ENCODE data around the gene AKAP13. TPM values are rescaled to one million over a fixed set of nuclear protein-coding genes. Genes with fewer than 3 reads are reported as not detected.

The AKAP13 gene
- polyA plus RNA-seq, 1 experiment: 13.6 TPM

DNA sequence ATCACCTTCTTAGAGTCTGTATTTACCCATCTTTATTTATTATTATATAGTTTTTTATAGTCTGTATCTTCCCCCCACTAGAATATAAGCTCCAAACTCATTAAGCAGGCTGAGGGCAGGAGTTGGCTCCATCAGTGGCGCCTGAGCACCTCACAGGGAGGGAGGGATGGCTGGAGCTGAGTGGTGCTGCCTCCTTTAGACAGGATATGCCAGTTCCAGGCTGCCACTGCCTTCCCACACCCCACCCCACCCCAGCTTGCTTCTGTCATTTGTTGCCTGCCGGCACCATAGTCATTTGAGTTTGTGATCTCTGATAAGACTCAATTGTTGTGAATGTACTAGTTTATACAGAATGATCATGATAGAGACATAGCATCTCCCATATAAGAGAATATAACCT lies 328.8 kb downstream of the AKAP13 start:
- ChIA-PET CTCF (interaction anchor here (1.0 to 1.6 kb wide), 2 partner anchors 189 to 223 kb away, joined by 3 read pairs; no protein-coding TSS in a partner anchor), POLR2A (no interaction called here)
- TF ChIP-seq, protein P1, sequence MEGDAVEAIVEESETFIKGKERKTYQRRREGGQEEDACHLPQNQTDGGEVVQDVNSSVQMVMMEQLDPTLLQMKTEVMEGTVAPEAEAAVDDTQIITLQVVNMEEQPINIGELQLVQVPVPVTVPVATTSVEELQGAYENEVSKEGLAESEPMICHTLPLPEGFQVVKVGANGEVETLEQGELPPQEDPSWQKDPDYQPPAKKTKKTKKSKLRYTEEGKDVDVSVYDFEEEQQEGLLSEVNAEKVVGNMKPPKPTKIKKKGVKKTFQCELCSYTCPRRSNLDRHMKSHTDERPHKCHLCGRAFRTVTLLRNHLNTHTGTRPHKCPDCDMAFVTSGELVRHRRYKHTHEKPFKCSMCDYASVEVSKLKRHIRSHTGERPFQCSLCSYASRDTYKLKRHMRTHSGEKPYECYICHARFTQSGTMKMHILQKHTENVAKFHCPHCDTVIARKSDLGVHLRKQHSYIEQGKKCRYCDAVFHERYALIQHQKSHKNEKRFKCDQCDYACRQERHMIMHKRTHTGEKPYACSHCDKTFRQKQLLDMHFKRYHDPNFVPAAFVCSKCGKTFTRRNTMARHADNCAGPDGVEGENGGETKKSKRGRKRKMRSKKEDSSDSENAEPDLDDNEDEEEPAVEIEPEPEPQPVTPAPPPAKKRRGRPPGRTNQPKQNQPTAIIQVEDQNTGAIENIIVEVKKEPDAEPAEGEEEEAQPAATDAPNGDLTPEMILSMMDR (IDR thresholded peaks at IDR 0.05; ENCODE audit: insufficient read depth, low read depth, low read length): no peak
- Histone ChIP-seq H3K36me3 (ENCODE audit: control insufficient read depth, insufficient read depth, low read length) (peaks cover 4% of the 10 kb centered on the region), H3K27me3 (ENCODE audit: control insufficient read depth, insufficient read depth, low read length) (no peaks in the 10 kb centered on the region), H3K4me3 (ENCODE audit: low read depth, low read length) (no peak overlapping the region)
- DNase-seq (ENCODE audit: low read depth): no peak

DNA sequence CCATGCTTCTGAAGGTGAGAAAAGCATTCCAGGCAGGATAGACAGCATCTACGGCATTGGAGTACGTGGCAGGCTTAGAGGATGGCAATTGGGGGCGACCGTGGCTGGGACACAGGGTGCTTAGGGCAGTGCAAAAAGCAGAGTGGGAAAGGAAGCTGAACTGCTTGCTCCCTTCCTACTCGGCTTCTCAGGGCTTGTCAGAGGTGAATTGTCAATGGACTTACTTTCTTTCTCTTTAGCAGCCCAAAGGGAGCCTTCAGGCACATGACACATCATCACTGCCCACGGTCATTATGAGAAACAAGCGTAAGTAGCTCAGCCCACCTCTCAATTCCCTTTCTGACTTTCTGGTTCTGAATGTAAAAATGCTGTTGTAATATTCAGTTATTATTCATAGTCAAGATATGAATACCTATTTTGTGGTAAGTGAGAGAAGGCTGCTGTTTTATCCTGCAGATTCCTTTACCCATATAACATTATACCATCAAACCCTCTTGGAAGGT lies 330.0 kb downstream of the AKAP13 start:
- Histone ChIP-seq H3K27me3 (ENCODE audit: control insufficient read depth, insufficient read depth, low read length) (no peaks in the 10 kb centered on the region), H3K4me3 (ENCODE audit: low read depth, low read length) (no peak overlapping the region), H3K36me3 (ENCODE audit: control insufficient read depth, insufficient read depth, low read length) (peaks cover 4% of the 10 kb centered on the region)
- no peak for DNase-seq (ENCODE audit: low read depth)
- TF ChIP-seq, protein P1 (IDR thresholded peaks at IDR 0.05; ENCODE audit: insufficient read depth, low read depth, low read length): no peak
- ChIA-PET POLR2A (no interaction called here), CTCF (interaction anchor here (0.6 to 1.6 kb wide), 6 partner anchors 18 to 414 kb away, joined by 3 to 4 read pairs (median 3); no protein-coding TSS in a partner anchor)

- Histone ChIP-seq H3K27me3 (ENCODE audit: control insufficient read depth, insufficient read depth, low read length) (no peaks in the 10 kb centered on the region), H3K36me3 (ENCODE audit: control insufficient read depth, insufficient read depth, low read length) (peaks cover 2% of the 10 kb centered on the region; the same call in 1 of the 2 replicates), H3K4me3 (ENCODE audit: low read depth, low read length) (no peak overlapping the region)
- POLR2A ChIA-PET: no interaction called here
- TF ChIP-seq, protein P1 (IDR thresholded peaks at IDR 0.05; ENCODE audit: insufficient read depth, low read depth, low read length): no peak
- CTCF ChIA-PET: interaction anchor here (0.6 to 1.5 kb wide), 4 partner anchors 10 to 415 kb away, joined by 3 to 7 read pairs (median 4); no protein-coding TSS in a partner anchor
- no peak for DNase-seq (ENCODE audit: low read depth)
Measured at GRCh38 chr15:85711580-85712192, 331.3 kb downstream of the AKAP13 start.

DNA sequence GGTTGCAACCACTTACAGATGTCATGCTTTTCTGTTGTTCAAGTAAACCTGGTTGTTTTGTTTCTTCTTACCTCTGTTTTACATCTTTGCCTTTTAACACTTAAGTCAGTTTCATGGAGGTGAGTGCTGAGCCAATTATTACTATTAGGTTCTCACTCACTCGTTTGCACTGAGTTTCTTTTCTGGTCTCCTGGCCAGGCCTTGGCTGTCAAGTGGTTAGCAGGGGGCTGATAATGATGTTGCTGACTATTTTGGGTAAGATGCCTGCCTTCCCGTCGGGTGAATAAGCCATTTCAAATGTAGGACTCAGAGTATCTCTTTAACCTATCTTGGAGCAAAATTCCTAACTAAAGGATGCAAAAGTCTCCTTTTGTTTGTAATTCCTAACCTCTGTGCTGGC lies 335.9 kb downstream of the AKAP13 start:
- no peak overlapping the region for H3K4me3 ChIP-seq (ENCODE audit: low read depth, low read length)
- H3K27me3 ChIP-seq (ENCODE audit: control insufficient read depth, insufficient read depth, low read length): no peaks in the 10 kb centered on the region
- ChIA-PET CTCF (interaction anchor here (0.6 kb wide), 1 partner anchor 209 kb away, joined by 3 read pairs; no protein-coding TSS in a partner anchor), POLR2A (no interaction called here)
- DNase-seq (ENCODE audit: low read depth): no peak
- TF ChIP-seq, protein P1 (IDR thresholded peaks at IDR 0.05; ENCODE audit: insufficient read depth, low read depth, low read length): no peak
- peaks cover 8% of the 10 kb centered on the region for H3K36me3 ChIP-seq (ENCODE audit: control insufficient read depth, insufficient read depth, low read length)

- Histone ChIP-seq H3K36me3 (ENCODE audit: control insufficient read depth, insufficient read depth, low read length) (peaks cover 8% of the 10 kb centered on the region), H3K4me3 (ENCODE audit: low read depth, low read length) (no peak overlapping the region), H3K27me3 (ENCODE audit: control insufficient read depth, insufficient read depth, low read length) (no peaks in the 10 kb centered on the region)
- TF ChIP-seq, protein P1 (IDR thresholded peaks at IDR 0.05; ENCODE audit: insufficient read depth, low read depth, low read length): no peak
- POLR2A ChIA-PET: no interaction called here
- DNase-seq (ENCODE audit: low read depth): no peak
- CTCF ChIA-PET: no interaction called here
Measured at GRCh38 chr15:85717212-85717611, 336.8 kb downstream of the AKAP13 start.

All from BJ (cell line).